Measurements from ENCODE around the gene NEBL. TPM values are rescaled to one million over a fixed set of nuclear protein-coding genes. Genes with fewer than 3 reads are reported as not detected.

NEBL gene
- total and polyA plus RNA-seq, 9 of the 15 experiments (the other 6 are each of a cell fraction or from before 2014, with no cell fraction given): 0.82 to 14.6 (median 9.8) TPM

DNA sequence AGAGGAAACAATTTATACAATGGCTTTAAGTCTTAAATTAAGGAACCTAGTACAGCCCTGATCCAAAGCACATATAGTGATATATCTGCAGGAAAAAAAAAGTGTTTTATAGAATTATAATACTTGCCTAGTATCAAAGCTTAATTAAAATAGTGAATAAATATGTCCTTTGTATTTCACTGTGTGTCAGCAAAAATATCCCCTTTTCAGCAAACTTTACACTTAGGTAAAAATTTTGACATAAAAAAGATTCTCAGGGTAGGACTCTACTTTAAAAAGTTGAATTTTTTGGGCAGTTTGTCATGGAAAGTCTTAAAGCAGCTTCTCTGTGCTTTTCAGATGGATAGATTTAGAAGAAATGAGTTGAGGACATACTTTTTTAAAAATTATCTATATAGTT lies 12.7 kb upstream of the NEBL start:
- FAIRE-seq (no peak), ATAC-seq (no peak), DNase-seq (ENCODE audit: extremely low read depth in 1 of 4, low spot score in 3 of 4) (no peak)
- Histone ChIP-seq H3K27ac (ENCODE audit: extremely low read depth, low read depth, low read length) (no peak overlapping the region), H3K9me3 (replicated peaks; ENCODE audit: control insufficient read depth, insufficient read depth, low read depth, low read length) (no peaks in the 10 kb centered on the region), H3K9ac (ENCODE audit: insufficient read depth in 1 of 2, low read depth in 2 of 2, low read length in 2 of 2) (no peak overlapping the region), H4K20me1 (replicated peaks; ENCODE audit: control insufficient read depth, insufficient read depth, low read length) (no peaks in the 10 kb centered on the region), H3K4me2 (ENCODE audit: insufficient read depth, low read length) (no peak overlapping the region), H2AFZ (ENCODE audit: low read depth, low read length) (no peak overlapping the region), H3K9me1 (ENCODE audit: control insufficient read depth, insufficient read depth, low read length) (no peaks in the 10 kb centered on the region), H3K4me3 (no peak overlapping the region), H3K36me3 (ENCODE audit: control insufficient read depth, insufficient read depth, low read length) (no peaks in the 10 kb centered on the region), H3K27me3 (ENCODE audit: control insufficient read depth in 2 of 2, insufficient read depth in 2 of 2, low read length in 2 of 2) (no peaks in the 10 kb centered on the region), H3K4me1 (replicated peaks in 1 of 2; ENCODE audit: control insufficient read depth in 2 of 2, insufficient read depth in 2 of 2, low read length in 2 of 2) (no peaks in the 10 kb centered on the region), H3K79me2 (ENCODE audit: control insufficient read depth, insufficient read depth, low read length) (no peaks in the 10 kb centered on the region)
- BruUV-seq (replicated peaks): no TSS peak
- CTCF ChIA-PET (ENCODE audit: low intra/inter-chr PET ratio): no interaction called here
- intact Hi-C loops (cut with micrococcal nuclease) (no loop called here), in situ Hi-C loops (cut with MboI) (no loop called here)
- POLR2A ChIA-PET: interaction anchor here (0.6 kb wide), 2 partner anchors 28 to 1020 kb away, joined by 3 read pairs; no protein-coding TSS in a partner anchor
- no peak for TF ChIP-seq ZNF76 (CRISPR knock-in tag; IDR thresholded peaks at IDR 0.05; ENCODE audit: borderline replicate concordance)
- TF ChIP-seq MAFF (IDR thresholded peaks at IDR 0.05; ENCODE audit: low read length): 0 out of 2 replicates have a peak, but pooled peaks have one; percentile 2
- TF ChIP-seq ZBTB9 (CRISPR knock-in tag; IDR thresholded peaks at IDR 0.05): no peak

GRCh38 chr10:20908391-20908790 lies 11.3 kb upstream of the NEBL start:
- H3K27me3 ChIP-seq (ENCODE audit: control insufficient read depth in 2 of 2, insufficient read depth in 2 of 2, low read length in 2 of 2): no peaks in the 10 kb centered on the region
- ATAC-seq (no peak), DNase-seq (ENCODE audit: extremely low read depth in 1 of 4, low spot score in 3 of 4) (no peak), FAIRE-seq (no peak)
- no peak overlapping the region for H3K9ac ChIP-seq (ENCODE audit: insufficient read depth in 1 of 2, low read depth in 2 of 2, low read length in 2 of 2)
- H3K9me1 ChIP-seq (ENCODE audit: control insufficient read depth, insufficient read depth, low read length): no peaks in the 10 kb centered on the region
- H3K4me1 ChIP-seq (replicated peaks in 1 of 2; ENCODE audit: control insufficient read depth in 2 of 2, insufficient read depth in 2 of 2, low read length in 2 of 2): no peaks in the 10 kb centered on the region
- no peak overlapping the region for H3K27ac ChIP-seq (ENCODE audit: extremely low read depth, low read depth, low read length)
- no peak overlapping the region for H2AFZ ChIP-seq (ENCODE audit: low read depth, low read length)
- POLR2A ChIA-PET: no interaction called here
- WGBS (ENCODE audit: insufficient coverage, low coverage, missing lambda C conversion rate): 31% methylated on average over 3 of the region's 3 CpGs
- no TSS peak for BruUV-seq (replicated peaks)
- no peak overlapping the region for H3K4me2 ChIP-seq (ENCODE audit: insufficient read depth, low read length)
- no peaks in the 10 kb centered on the region for H3K79me2 ChIP-seq (ENCODE audit: control insufficient read depth, insufficient read depth, low read length)
- no peak overlapping the region for H3K4me3 ChIP-seq
- H3K9me3 ChIP-seq (replicated peaks; ENCODE audit: control insufficient read depth, insufficient read depth, low read depth, low read length): no peaks in the 10 kb centered on the region
- no peaks in the 10 kb centered on the region for H4K20me1 ChIP-seq (replicated peaks; ENCODE audit: control insufficient read depth, insufficient read depth, low read length)
- CTCF ChIA-PET (ENCODE audit: low intra/inter-chr PET ratio): no interaction called here
- intact Hi-C loops (cut with micrococcal nuclease) (no loop called here), in situ Hi-C loops (cut with MboI) (no loop called here)
- no peaks in the 10 kb centered on the region for H3K36me3 ChIP-seq (ENCODE audit: control insufficient read depth, insufficient read depth, low read length)
- TF ChIP-seq, protein P1, sequence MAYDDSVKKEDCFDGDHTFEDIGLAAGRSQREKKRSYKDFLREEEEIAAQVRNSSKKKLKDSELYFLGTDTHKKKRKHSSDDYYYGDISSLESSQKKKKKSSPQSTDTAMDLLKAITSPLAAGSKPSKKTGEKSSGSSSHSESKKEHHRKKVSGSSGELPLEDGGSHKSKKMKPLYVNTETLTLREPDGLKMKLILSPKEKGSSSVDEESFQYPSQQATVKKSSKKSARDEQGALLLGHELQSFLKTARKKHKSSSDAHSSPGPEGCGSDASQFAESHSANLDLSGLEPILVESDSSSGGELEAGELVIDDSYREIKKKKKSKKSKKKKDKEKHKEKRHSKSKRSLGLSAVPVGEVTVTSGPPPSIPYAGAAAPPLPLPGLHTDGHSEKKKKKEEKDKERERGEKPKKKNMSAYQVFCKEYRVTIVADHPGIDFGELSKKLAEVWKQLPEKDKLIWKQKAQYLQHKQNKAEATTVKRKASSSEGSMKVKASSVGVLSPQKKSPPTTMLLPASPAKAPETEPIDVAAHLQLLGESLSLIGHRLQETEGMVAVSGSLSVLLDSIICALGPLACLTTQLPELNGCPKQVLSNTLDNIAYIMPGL (CRISPR knock-in tag; IDR thresholded peaks at IDR 0.05): no peak
- TF ChIP-seq KLF1 (tag; IDR thresholded peaks at IDR 0.05) (no peak), MEF2D (tag; conservative IDR thresholded peaks at IDR 0.05; ENCODE audit: low read depth) (no peak), ATF7 (IDR thresholded peaks at IDR 0.05) (no peak)
- TF ChIP-seq, protein P2, sequence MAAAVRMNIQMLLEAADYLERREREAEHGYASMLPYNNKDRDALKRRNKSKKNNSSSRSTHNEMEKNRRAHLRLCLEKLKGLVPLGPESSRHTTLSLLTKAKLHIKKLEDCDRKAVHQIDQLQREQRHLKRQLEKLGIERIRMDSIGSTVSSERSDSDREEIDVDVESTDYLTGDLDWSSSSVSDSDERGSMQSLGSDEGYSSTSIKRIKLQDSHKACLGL (CRISPR knock-in tag; IDR thresholded peaks at IDR 0.05; ENCODE audit: borderline replicate concordance, poor library complexity, severe bottlenecking): no peak
